T47D (cell line): Measurements from ENCODE around the gene ATG3.
A peak's percentile ranks its signal among the peaks of the same experiment; 100 is the strongest.

Experiments
- DNase-seq, 2 experiments: peaks; one replicate each; pipeline versions ENCODE4 v3.0.0 to v3.0.0-alpha.2; 2011 to 2012; ENCODE audit warnings: low read depth in 1 of 2, low spot score in 1 of 2
- JUND ChIP-seq: IDR thresholded peaks from 2 replicates; pipeline ENCODE4 v1.6.1; 2012; ENCODE audit warnings: low read depth
- in situ Hi-C: cut with HindIII; loops from 2 replicates; pipeline ENCODE4 v1.10.0; 2016; ENCODE audit warnings: low sequenced_read_pairs, low pct_unique_long_range_greater_than_20kb

The ATG3 gene

DNA sequence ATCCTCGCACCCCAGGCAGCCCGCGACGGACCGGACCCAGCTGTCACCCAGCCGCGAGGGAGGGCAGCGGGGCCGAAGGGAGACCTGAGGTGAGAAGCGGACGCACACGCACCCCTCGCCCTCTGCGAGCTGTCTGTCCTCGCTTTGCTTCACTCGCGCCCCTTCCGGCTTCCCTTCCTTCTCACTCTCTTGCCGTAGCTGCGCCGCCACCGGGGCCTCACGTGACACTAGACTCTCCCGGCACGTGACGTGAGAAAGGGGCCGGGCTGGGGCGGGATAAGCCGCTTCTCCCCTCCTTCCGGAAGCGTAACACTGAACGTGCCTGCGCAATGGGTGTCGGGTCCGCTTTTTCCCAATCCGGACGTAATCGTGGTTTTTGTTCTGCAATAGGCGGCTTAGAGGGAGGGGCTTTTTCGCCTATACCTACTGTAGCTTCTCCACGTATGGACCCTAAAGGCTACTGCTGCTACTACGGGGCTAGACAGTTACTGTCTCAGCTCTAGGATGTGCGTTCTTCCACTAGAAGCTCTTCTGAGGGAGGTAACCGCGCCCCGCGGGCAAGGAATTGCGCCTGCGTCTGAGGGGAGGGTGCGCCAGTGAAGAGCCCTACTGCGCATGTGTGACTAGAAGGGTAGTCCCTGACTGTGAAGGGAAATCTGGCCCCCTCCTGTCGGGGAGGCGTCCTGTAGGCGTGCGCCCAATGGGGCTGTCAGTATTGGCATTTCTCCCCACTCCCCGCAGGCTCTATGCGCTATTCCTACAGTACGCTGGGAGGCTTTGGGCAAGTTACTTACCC lies at the start of gene ATG3, which contains the start of gene SLC35A5:
TSS of gene ATG3 (minus strand) at position 229 of the 796 bp plus-strand sequence. CDS start 434 bp downstream, outside the sequence.
TSS of gene SLC35A5 (plus strand) at position 312 of the 796 bp plus-strand sequence. CDS start 1,359 bp downstream, outside the sequence.
- DNase-seq = peak; percentile 82 to 99
- TF ChIP-seq JUND = no peak
- in situ Hi-C loops = no loop called here

DNA sequence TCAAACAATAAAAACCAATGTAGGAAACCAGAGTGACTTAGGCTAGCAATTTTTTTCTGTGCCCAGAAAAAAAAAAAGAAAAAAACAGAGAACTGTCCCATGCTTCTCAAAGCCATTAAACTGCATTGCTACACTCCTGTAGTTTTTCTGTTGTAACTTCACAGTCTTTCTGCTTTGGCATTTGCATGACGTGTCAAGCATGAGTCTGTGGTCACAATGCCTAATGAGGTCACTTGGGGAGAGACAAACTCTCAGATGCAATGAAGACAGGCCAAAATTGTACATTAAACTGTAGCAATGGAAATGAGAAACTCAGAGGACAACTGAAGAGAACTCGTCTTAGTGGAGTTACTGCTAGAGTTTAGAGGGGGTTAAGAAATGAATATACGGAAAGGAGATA lies 48.4 kb upstream of the ATG3 start:
- TF ChIP-seq JUND = no peak
- DNase-seq = no peak
- in situ Hi-C loops = no loop called here

DNA sequence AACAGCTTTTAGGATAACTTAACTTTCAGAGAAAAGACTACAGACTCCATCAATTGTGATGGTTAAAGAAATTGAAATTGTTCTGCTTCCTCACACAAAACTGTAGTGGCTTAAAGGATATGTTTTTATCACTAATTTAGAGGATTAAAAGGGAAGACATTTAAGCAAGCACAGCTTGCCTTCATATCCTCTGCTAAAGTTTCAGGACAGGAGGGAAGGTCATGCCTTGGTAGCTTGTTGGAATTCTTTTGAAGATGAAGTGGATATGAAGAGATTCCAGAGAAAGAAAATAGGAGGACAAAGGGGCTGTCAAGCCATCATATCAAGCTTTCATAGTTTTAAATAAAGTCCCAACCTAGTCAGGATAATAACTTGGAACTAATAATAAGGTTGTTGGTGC lies 46.1 kb upstream of the ATG3 start:
- in situ Hi-C loops = no loop called here
- no peak for TF ChIP-seq JUND
- no peak for DNase-seq

DNA sequence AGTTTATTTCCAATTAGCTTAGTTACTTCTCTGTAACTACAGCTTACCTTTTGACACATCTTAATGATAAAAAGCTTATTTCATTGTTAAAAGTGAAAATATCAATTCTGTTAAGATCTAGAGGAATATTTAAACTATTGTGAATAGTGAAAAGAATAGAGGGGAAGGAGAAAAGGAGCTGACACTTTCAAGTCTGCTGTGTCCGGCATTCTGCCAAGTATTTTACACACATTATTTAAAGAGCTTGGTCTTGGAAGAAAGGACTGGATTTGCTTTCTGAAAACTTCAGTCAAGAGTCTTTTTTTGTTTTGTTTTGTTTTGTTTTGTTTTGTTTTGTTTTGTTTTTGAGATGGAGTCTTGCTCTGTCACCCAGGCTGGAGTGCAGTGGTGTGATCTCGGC lies 44.3 kb upstream of the ATG3 start:
- in situ Hi-C loops = no loop called here
- DNase-seq = no peak
- no peak for TF ChIP-seq JUND

DNA sequence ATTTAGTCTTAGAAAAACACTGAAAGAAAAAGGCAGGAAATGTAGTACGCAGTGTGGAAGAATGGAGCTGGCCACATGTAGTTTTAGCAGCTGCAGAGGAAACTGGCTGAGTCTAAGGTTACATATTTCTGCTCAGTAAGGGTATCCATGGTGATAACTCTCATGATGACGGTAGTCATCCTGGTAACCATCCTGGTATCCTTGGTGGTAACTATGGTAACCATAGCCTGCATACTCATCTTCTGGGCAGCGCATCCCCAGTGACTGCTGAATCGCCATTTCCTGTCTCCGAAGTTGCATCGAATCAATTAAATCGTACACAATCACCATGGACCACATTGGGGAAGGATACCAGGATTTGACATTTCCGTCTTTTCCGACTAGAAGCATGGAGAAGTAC lies 43.5 kb upstream of the ATG3 start:
- in situ Hi-C loops = no loop called here
- TF ChIP-seq JUND = no peak
- DNase-seq = no peak

DNA sequence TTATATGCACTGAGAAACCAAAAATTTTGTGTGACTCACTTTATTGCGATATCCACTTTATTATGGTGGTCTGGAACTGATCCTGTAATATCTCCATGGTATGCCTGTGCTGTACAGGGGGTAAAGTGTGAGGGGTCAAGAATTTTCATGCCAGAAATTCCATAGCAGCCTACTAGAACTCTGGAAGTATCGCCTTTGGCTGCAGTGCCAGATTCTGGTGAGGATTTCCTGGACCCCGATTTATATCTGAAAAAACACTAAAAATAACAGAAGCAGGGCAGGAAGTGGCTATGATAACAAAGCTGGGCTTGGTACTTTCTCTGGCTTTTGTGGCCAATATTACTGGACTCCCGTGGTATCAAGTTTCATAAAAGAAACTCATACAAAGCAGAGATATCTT lies 42.8 kb upstream of the ATG3 start:
- in situ Hi-C loops = no loop called here
- DNase-seq = no peak
- TF ChIP-seq JUND = no peak

DNA sequence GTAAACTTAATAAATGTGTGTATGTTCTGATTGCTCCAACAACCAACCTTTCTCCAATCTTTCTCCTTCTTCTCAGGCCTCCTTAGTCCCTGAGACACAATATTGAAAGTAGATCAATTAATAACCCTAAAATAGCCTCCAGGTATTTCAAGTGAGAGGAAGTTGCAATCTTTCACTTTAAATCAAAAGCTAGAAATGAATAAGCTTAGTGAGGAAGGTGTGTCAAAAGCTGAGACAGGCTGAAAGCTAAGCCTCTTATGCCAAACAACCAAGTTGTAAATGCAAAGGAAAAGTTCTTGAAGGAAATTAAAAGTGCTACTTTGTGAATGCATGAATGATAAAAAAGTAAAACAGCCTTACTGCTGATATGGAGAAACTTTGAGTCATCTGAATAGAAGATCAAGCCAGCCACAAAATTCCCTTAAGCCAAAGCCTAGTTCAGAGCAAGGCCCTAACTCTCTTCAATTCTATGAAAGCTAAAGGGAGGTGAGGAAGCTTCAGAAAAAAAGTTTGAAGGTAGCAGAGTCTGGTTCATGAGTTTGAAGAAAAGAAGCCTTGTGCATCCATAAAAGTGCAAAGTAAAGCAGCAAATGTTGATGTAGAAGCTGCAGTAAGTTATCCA lies 40.6 kb upstream of the ATG3 start:
- no peak for TF ChIP-seq JUND
- in situ Hi-C loops = no loop called here

DNA sequence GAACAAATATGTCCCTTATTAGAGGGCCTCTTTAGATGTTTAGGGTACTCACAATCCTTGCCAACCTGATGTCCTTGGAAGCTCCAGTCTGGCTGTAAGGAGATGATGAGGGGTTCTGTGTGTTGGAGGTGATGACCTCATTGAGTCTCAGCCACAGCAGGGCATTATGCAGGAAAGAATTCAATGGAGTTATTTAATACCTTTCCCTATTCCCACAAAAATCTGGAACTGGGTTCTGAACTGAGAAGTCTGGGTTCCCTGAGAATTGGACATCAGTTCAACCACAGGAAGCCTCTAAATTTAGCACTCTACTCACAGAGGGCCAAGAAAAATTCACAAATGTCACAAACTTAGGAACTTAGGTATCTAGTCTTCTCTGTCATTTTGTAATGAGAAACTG lies 37.0 kb upstream of the ATG3 start:
- no peak for TF ChIP-seq JUND
- no peak for DNase-seq
- in situ Hi-C loops = no loop called here

More for the DNA sequence above, 40.6 kb upstream of the ATG3 start:
- DNase-seq = no peak

DNA sequence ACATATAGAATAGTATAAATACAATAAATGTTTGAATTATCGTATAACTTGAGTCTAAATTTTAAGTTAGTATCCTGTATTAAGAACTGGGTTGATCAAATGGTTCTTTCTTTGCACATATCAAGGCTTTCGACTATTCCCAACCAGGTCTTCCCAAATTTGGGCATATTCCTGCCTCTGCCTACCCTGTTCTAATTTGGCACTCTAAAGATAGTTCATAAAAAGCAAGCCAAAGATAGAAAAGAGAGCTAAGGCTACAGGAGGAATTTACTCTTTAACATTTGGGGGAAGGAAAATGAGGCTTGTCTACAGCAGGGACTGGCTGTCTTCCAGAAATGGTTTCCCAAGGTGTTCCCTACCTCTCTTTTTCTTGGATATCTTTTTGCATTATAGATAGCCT lies 36.2 kb upstream of the ATG3 start:
- in situ Hi-C loops = no loop called here
- no peak for TF ChIP-seq JUND
- no peak for DNase-seq

DNA sequence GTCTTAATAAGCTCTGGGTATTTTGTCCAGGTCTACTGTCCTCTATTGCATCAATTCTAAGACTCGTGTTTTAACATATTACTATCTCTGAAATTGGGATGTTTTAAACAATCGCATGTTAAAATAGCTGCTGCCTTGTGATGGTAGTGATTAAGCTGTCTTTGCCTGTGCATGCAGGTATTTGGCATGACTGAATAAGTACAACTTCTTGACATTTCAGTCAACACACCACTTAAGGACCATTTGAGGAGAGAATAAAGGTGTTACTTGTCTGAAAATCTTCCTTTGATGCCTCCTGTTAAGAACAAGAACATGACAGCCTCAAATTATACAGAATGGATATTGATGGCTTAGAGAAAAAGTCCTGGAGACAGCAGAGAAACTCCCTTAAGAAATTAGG lies 33.1 kb upstream of the ATG3 start:
- no peak for DNase-seq
- no peak for TF ChIP-seq JUND
- in situ Hi-C loops = no loop called here

DNA sequence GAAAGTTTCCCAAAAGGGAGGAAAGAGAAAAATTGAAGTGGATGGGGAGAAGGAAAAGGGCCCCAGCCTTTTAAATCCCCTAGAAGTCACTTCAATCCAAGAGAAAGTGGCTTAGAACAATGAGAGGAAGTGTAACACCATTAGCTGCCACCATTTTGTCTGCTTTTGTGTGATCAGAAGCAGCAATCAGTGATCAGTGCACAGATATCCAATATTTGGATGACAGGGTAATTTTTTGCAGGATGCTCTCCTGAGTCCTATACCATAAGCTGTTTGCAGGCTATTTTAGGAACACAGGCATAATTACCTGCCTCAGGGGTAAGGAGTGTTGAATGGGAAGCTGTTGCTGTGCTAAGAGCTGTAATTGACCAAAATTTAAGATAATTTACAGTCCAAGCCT lies 31.5 kb upstream of the ATG3 start:
- in situ Hi-C loops = no loop called here
- no peak for TF ChIP-seq JUND
- no peak for DNase-seq

DNA sequence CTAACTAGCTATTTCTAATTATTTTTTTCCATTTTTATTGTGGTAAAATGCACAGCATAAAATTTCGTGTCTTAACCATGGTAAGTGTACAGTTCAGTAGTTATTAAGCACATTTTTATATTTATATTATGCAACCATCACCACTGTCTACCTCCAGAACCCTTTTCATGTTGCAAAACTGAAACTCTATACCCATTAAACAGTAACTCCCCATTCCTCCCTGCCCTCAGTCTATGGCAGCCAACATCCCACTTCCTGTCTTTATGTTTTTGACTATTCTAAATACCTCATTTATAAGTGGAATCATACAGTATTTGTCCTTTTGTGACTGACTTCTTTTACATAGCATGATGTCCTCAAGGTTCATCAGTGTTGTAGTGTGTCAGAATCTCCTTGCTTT lies 25.6 kb upstream of the ATG3 start:
- DNase-seq = no peak
- in situ Hi-C loops = no loop called here
- no peak for TF ChIP-seq JUND

DNA sequence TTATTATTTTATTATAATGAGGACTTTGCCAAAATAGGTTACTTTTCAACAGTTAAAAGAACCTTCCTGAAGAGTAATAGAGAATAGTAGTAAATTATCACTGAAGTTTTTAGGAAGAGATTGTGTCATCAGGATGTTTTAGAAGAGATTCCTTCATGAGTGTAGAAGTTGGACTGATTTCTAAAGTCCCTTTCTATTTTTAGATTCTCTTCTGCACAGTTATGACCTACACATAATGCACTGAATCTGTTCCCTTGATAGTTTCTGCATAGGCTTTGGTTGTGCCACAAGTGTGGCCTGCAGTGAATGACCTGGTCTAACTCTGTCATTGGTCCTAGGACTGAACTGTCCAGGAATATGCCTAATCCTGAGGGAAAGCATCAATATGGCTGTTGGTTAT lies 24.0 kb upstream of the ATG3 start:
- no peak for DNase-seq
- in situ Hi-C loops = no loop called here
- TF ChIP-seq JUND = no peak

DNA sequence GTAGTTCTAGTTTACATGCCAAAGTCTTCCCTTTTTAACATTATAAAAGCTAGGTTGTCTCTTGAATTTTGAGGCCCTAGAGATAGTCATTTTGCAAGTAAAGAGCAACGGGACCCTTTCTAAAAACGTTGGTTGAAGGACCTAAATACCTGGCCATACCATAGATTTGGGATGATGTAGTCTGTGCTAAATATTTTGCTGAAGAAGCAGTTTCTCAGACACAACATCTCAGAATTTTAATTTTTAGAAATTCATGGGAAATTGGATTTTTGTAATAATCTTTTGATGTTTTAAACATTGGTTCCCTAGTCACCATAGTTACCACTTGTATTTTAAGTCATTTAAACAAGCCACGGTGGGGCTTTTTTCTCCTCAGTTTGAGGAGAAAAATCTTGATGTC lies 21.3 kb upstream of the ATG3 start:
- in situ Hi-C loops = no loop called here
- no peak for DNase-seq
- no peak for TF ChIP-seq JUND
